Panc1 (cell line): ENCODE data around the gene VTI1A. TPM values are rescaled to one million over a fixed set of nuclear protein-coding genes. Genes with fewer than 3 reads are reported as not detected.

Experiments used
- ATAC-seq: fragments of 200-7000 bp; cut with Tn5 transposase; 2 replicates; pipeline ENCODE4 v1.9.1; 2020; ENCODE audit warnings: mild to moderate bottlenecking, moderate library complexity
- BruUV-seq: library from RNA; stranded (reverse); fragments of 400-500 nt; replicated peaks from 2 replicates; lab custom pipeline; 2021; lab: Mats Ljungman, UMichigan
- CTCF ChIA-PET: fragments of 300-600 bp; sonication (Branson Sonifier 250); formaldehyde crosslinking; loops from one replicate; lab custom pipeline; 2022; ENCODE audit warnings: antibody characterized with exemption; lab: Charles Lee
- POLR2A ChIA-PET: fragments of 300-600 bp; sonication (Branson Sonifier 250); formaldehyde crosslinking; loops from one replicate; lab custom pipeline; 2022; ENCODE audit warnings: antibody characterized with exemption; lab: Charles Lee
- DNase-seq: peaks from one replicate; pipeline ENCODE4 v3.0.0-alpha.2; 2010; ENCODE audit warnings: low read depth, low spot score
- H3K27ac ChIP-seq: 2 replicates; pipeline ENCODE4 v1.5.1; 2011; ENCODE audit warnings: mild to moderate bottlenecking, low read length, inconsistent platforms
- H3K27me3 ChIP-seq: fragments of 200-500 bp; sonication (Bioruptor generic); 2 replicates; pipeline ENCODE4 v1.6.0; 2014; ENCODE audit warnings: low read length, inconsistent platforms; ENCODE audit not compliant: control insufficient read depth, insufficient read depth
- H3K36me3 ChIP-seq: fragments of 200-500 bp; sonication (Bioruptor generic); 2 replicates; pipeline ENCODE4 v1.5.1; 2014; ENCODE audit warnings: inconsistent platforms, mild to moderate bottlenecking, low read length, moderate library complexity; ENCODE audit not compliant: control insufficient read depth, insufficient read depth
- H3K4me1 ChIP-seq: 2 replicates; pipeline ENCODE4 v1.5.1; 2011; ENCODE audit warnings: inconsistent platforms, mild to moderate bottlenecking, low read length, moderate library complexity; ENCODE audit not compliant: control insufficient read depth, insufficient read depth
- H3K4me3 ChIP-seq, 2 experiments: 2 replicates each; pipeline ENCODE4 v1.5.1; 2011 to 2012; ENCODE audit warnings: low read depth in 2 of 2, low read length in 2 of 2, mild to moderate bottlenecking in 2 of 2, inconsistent platforms in 1 of 2, moderate library complexity in 1 of 2
- H3K9me3 ChIP-seq: fragments of 200-500 bp; sonication (Bioruptor generic); 2 replicates; pipeline ENCODE4 v1.5.1; 2014; ENCODE audit warnings: low read depth, mild to moderate bottlenecking, inconsistent platforms, low read length, moderate library complexity; ENCODE audit not compliant: control insufficient read depth, insufficient read depth
- POLR2AphosphoS5 ChIP-seq: IDR thresholded peaks from 2 replicates; pipeline ENCODE4 v1.6.1; 2012; ENCODE audit warnings: mild to moderate bottlenecking, low read depth, low read length, moderate library complexity
- SIN3A ChIP-seq: IDR thresholded peaks from 2 replicates; pipeline ENCODE4 v1.6.1; 2012; ENCODE audit warnings: low read depth, mild to moderate bottlenecking, low read length, moderate library complexity, borderline replicate concordance; ENCODE audit not compliant: insufficient read depth
- TCF7L2 ChIP-seq: IDR thresholded peaks from 2 replicates; pipeline ENCODE4 v1.6.1; 2011; ENCODE audit warnings: mild to moderate bottlenecking, low read depth, low read length, inconsistent platforms
- in situ Hi-C: cut with HindIII; loops from 2 replicates; pipeline ENCODE4 v1.10.0; 2016; ENCODE audit warnings: low sequenced_read_pairs, low pct_unique_long_range_greater_than_20kb
- intact Hi-C: fragments of 100-400 bp; cut with micrococcal nuclease; formaldehyde crosslinking; loops from one replicate; pipeline ENCODE4 v1.10.0; 2022; ENCODE audit not compliant: unreplicated experiment
- total RNA-seq: library from RNA; stranded (reverse); gene quantifications from one replicate; pipeline ENCODE4 v1.2.1, GENCODE V29; 2021; ENCODE audit not compliant: unreplicated experiment
- TF ChIP-seq, protein P1 (sequence below), 2 experiments: IDR thresholded peaks; 2 replicates each; pipeline ENCODE4 v1.6.1; 2011 to 2012; ENCODE audit warnings: low read depth in 2 of 2, control low read depth in 1 of 2, low read length in 1 of 2, mild to moderate bottlenecking in 1 of 2, moderate library complexity in 1 of 2; ENCODE audit not compliant: insufficient read depth in 1 of 2
- TF ChIP-seq, protein P2 (sequence below): fragments of 450-650 bp; IDR thresholded peaks from 2 replicates; pipeline ENCODE4 v1.5.1; 2017; ENCODE audit warnings: mild to moderate bottlenecking

Gene VTI1A
- total RNA-seq, 1 experiment from 2014 or later: 36.3 TPM

DNA sequence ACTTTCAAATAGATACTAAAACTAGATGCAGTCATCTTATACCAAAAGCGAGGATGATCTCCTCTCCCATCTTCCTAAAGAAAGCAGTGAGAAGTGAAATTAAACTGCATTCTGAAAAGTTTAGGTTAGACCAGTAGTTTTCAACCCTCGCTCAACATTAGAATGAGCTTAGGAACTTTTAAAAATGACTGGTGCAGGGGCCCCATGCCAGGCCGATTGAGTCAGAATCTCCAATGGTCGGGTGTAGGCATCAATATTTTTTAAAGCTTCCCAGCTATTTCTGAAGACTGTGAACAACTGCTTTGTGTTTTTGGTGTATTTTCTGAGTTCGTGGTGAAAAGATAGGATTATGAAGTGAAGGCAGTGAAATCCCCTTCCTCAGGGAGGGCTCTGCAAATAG is 146.0 kb downstream of the VTI1A start:
- ATAC-seq (no peak), DNase-seq (no peak)
- no peaks in the 10 kb centered on the region for H3K27me3 ChIP-seq
- H3K27ac ChIP-seq: no peak overlapping the region
- no peak for TF ChIP-seq TCF7L2
- TF ChIP-seq SIN3A: no peak
- TF ChIP-seq, protein P1, sequence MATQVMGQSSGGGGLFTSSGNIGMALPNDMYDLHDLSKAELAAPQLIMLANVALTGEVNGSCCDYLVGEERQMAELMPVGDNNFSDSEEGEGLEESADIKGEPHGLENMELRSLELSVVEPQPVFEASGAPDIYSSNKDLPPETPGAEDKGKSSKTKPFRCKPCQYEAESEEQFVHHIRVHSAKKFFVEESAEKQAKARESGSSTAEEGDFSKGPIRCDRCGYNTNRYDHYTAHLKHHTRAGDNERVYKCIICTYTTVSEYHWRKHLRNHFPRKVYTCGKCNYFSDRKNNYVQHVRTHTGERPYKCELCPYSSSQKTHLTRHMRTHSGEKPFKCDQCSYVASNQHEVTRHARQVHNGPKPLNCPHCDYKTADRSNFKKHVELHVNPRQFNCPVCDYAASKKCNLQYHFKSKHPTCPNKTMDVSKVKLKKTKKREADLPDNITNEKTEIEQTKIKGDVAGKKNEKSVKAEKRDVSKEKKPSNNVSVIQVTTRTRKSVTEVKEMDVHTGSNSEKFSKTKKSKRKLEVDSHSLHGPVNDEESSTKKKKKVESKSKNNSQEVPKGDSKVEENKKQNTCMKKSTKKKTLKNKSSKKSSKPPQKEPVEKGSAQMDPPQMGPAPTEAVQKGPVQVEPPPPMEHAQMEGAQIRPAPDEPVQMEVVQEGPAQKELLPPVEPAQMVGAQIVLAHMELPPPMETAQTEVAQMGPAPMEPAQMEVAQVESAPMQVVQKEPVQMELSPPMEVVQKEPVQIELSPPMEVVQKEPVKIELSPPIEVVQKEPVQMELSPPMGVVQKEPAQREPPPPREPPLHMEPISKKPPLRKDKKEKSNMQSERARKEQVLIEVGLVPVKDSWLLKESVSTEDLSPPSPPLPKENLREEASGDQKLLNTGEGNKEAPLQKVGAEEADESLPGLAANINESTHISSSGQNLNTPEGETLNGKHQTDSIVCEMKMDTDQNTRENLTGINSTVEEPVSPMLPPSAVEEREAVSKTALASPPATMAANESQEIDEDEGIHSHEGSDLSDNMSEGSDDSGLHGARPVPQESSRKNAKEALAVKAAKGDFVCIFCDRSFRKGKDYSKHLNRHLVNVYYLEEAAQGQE (IDR thresholded peaks at IDR 0.05; ENCODE audit: insufficient read depth in 1 of 2, low read depth in 2 of 2, low read length in 1 of 2): no peak
- TF ChIP-seq, protein P2, sequence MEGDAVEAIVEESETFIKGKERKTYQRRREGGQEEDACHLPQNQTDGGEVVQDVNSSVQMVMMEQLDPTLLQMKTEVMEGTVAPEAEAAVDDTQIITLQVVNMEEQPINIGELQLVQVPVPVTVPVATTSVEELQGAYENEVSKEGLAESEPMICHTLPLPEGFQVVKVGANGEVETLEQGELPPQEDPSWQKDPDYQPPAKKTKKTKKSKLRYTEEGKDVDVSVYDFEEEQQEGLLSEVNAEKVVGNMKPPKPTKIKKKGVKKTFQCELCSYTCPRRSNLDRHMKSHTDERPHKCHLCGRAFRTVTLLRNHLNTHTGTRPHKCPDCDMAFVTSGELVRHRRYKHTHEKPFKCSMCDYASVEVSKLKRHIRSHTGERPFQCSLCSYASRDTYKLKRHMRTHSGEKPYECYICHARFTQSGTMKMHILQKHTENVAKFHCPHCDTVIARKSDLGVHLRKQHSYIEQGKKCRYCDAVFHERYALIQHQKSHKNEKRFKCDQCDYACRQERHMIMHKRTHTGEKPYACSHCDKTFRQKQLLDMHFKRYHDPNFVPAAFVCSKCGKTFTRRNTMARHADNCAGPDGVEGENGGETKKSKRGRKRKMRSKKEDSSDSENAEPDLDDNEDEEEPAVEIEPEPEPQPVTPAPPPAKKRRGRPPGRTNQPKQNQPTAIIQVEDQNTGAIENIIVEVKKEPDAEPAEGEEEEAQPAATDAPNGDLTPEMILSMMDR: no peak
- no peak for TF ChIP-seq POLR2AphosphoS5
- CTCF ChIA-PET: no interaction called here
- intact Hi-C loops: no loop called here
- POLR2A ChIA-PET: interaction anchor here (0.6 kb wide), 1 partner anchor 134 kb away, joined by 3 read pairs; no protein-coding TSS in a partner anchor
- H3K4me3 ChIP-seq: no peak overlapping the region
- H3K4me1 ChIP-seq: no peaks in the 10 kb centered on the region
- in situ Hi-C loops: no loop called here
- no peaks in the 10 kb centered on the region for H3K36me3 ChIP-seq
- no TSS peak for BruUV-seq
- H3K9me3 ChIP-seq: no peaks in the 10 kb centered on the region

DNA sequence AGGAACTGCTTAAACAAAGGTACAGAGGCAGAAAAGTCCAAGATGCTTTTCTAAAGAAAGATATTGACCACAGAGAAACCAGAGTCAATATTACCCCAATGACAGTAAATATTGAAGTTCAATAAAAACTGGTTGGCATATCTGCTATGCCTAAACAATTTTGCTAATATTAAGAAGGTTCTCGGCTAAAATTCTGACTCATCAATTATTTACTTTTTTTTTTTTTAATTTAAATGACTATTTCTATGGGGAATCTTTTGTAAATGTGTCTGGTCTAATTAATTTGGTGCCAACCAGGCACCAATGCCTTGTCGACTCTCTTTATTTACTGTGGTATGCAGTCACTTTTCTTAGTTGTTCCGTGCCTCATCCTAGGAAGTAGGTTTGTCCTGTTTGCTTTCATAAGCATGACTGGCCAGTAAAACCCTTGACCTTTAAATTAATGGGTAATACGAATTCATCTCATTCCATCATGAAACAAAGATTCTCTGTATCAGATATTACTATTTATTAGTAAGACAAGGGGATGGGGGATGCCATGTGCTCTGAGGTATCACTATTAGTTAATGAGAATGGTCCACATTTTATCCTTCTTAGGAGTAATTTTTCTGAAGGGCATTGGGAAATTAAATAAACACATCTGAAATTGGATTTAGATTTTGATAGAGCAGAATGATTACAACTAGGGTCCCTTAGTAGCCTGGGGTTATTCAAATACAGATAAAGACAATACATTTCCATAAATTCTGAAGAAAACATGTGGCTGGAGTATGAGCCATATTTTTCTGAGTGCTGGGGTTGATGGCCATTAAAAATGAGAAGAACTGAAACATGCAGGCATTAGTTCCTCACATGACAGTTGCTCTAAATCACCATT is 154.4 kb downstream of the VTI1A start:
- ATAC-seq: no peak
- H3K27ac ChIP-seq: no peak overlapping the region
- in situ Hi-C loops (no loop called here), intact Hi-C loops (no loop called here)
- no TSS peak for BruUV-seq
- ChIA-PET CTCF (no interaction called here), POLR2A (no interaction called here)
- DNase-seq: no peak
- H3K9me3 ChIP-seq: no peaks in the 10 kb centered on the region
- no peaks in the 10 kb centered on the region for H3K4me1 ChIP-seq
- H3K27me3 ChIP-seq: no peaks in the 10 kb centered on the region
- TF ChIP-seq, protein P2: no peak
- TF ChIP-seq, protein P1 (IDR thresholded peaks at IDR 0.05; ENCODE audit: insufficient read depth in 1 of 2, low read depth in 2 of 2, low read length in 1 of 2): no peak
- TF ChIP-seq POLR2AphosphoS5 (no peak), TCF7L2 (no peak), SIN3A (no peak)
- H3K4me3 ChIP-seq: no peak overlapping the region
- no peaks in the 10 kb centered on the region for H3K36me3 ChIP-seq
